ENCODE results near the gene ANKLE2. TPM values are rescaled to one million over a fixed set of nuclear protein-coding genes. Genes with fewer than 3 reads are reported as not detected.
"Not testable (repeated sequence)": the region's sequence is repeated elsewhere in the genome, so short reads cannot be mapped to it uniquely, and the experiment has no call there.

Gene ANKLE2
- total and polyA plus RNA-seq, 7 donors, result 24.1 to 56.2 (median 29.7) TPM

GRCh38 chr12:132797820-132798570 is 36.4 kb upstream of the ANKLE2 start:
- no peaks in the 10 kb centered on the region for H3K9me3 ChIP-seq
- TF ChIP-seq CTCF (IDR thresholded peaks at IDR 0.05), result no peak
- no peak for DNase-seq
- no peak overlapping the region for H3K27ac ChIP-seq
- peaks cover 6 to 92% of the 10 kb centered on the region in 2 donors for H3K36me3 ChIP-seq (ENCODE audit: insufficient read depth in 1 of 2, low read depth in 1 of 2)
- no peaks in the 10 kb centered on the region for H3K27me3 ChIP-seq (ENCODE audit: insufficient read depth in 3 of 3, low read length in 2 of 3)
- 91 to 93% (median 92%) methylated on average over 23 to 24 of the region's 24 CpGs for WGBS, 3 donors
- H3K4me3 ChIP-seq, result no peak overlapping the region
- intact Hi-C loops (cut with DNase I), result no loop called here
- H3K4me1 ChIP-seq, result no peaks in the 10 kb centered on the region
- no peak for ATAC-seq

- H3K4me3 ChIP-seq, result no peak overlapping the region
- DNase-seq (no peak), ATAC-seq (no peak)
- 93 to 96% (median 94%) methylated on average over 14 of the region's 14 CpGs for WGBS, 3 donors
- H3K4me1 ChIP-seq, result no peaks in the 10 kb centered on the region
- intact Hi-C loops (cut with DNase I), result no loop called here
- H3K27ac ChIP-seq, result no peak overlapping the region
- no peak for TF ChIP-seq CTCF (IDR thresholded peaks at IDR 0.05)
- no peaks in the 10 kb centered on the region for H3K27me3 ChIP-seq (ENCODE audit: insufficient read depth in 3 of 3, low read length in 2 of 3)
- H3K9me3 ChIP-seq, result no peaks in the 10 kb centered on the region
- peaks cover 8 to 82% of the 10 kb centered on the region in 2 donors for H3K36me3 ChIP-seq (ENCODE audit: insufficient read depth in 1 of 2, low read depth in 1 of 2)
Observed at GRCh38 chr12:132795847-132796246, 34.2 kb upstream of the ANKLE2 start.

- H3K4me3 ChIP-seq; H3K9me3 ChIP-seq; H3K27ac ChIP-seq; H3K4me1 ChIP-seq; H3K27me3 ChIP-seq (ENCODE audit: insufficient read depth in 3 of 3, low read length in 2 of 3); DNase-seq; intact Hi-C loops (cut with DNase I); ATAC-seq: not testable (repeated sequence)
- peaks cover 2 to 74% of the 10 kb centered on the region in 2 donors for H3K36me3 ChIP-seq (ENCODE audit: insufficient read depth in 1 of 2, low read depth in 1 of 2)
- 93 to 96% (median 96%) methylated on average over 2 of the region's 2 CpGs for WGBS, 3 donors
Observed at GRCh38 chr12:132791940-132792339, 30.3 kb upstream of the ANKLE2 start.

- Histone ChIP-seq H3K9me3 (no peaks in the 10 kb centered on the region), H3K36me3 (ENCODE audit: insufficient read depth in 1 of 2, low read depth in 1 of 2) (peaks cover 2 to 69% of the 10 kb centered on the region in 2 donors), H3K27me3 (ENCODE audit: insufficient read depth in 3 of 3, low read length in 2 of 3) (no peaks in the 10 kb centered on the region), H3K4me3 (no peak overlapping the region), H3K4me1 (no peaks in the 10 kb centered on the region), H3K27ac (no peak overlapping the region)
- no peak for TF ChIP-seq CTCF (IDR thresholded peaks at IDR 0.05)
- ATAC-seq (no peak), DNase-seq (no peak)
- intact Hi-C loops (cut with DNase I), result no loop called here
- WGBS, 3 donors, result 95 to 96% (median 95%) methylated on average over 21 of the region's 21 CpGs
Observed at GRCh38 chr12:132789099-132789471, 27.5 kb upstream of the ANKLE2 start.

GRCh38 chr12:132788375-132789098 is 26.9 kb upstream of the ANKLE2 start:
- Histone ChIP-seq H3K27ac (no peak overlapping the region), H3K4me3 (no peak overlapping the region), H3K4me1 (no peaks in the 10 kb centered on the region), H3K36me3 (ENCODE audit: insufficient read depth in 1 of 2, low read depth in 1 of 2) (peaks cover 2 to 69% of the 10 kb centered on the region in 2 donors), H3K9me3 (no peaks in the 10 kb centered on the region), H3K27me3 (ENCODE audit: insufficient read depth in 3 of 3, low read length in 2 of 3) (no peaks in the 10 kb centered on the region)
- peak in 1 of 4 donors; percentile 17 for ATAC-seq
- intact Hi-C loops (cut with DNase I), result no loop called here
- WGBS, 3 donors, result 95 to 97% (median 96%) methylated on average over 29 of the region's 29 CpGs
- no peak for DNase-seq
- no peak for TF ChIP-seq CTCF (IDR thresholded peaks at IDR 0.05)
